H9 (cell line): ENCODE measurements around the gene ZNF770. TPM values are rescaled to one million over a fixed set of nuclear protein-coding genes. Genes with fewer than 3 reads are reported as not detected.

ENCODE experiments used
- DNase-seq: peaks from one replicate; pipeline ENCODE4 v3.0.0-alpha.2; 2017
- H2AFZ ChIP-seq: one replicate; pipeline ENCODE4 v1.6.1; 2013; ENCODE audit warnings: mild to moderate bottlenecking, low read length, control low read depth, moderate library complexity
- H2AK5ac ChIP-seq: 2 replicates; pipeline ENCODE4 v1.6.1; 2013; ENCODE audit warnings: low read length, control low read depth, mixed read lengths; ENCODE audit not compliant: insufficient read length
- H2BK120ac ChIP-seq: one replicate; pipeline ENCODE4 v1.6.1; 2013; ENCODE audit warnings: low read depth, mild to moderate bottlenecking, low read length, control low read depth, inconsistent platforms; ENCODE audit not compliant: poor library complexity, severe bottlenecking
- H2BK12ac ChIP-seq: 2 replicates; pipeline ENCODE4 v1.6.1; 2013; ENCODE audit warnings: low read length, control low read depth, mixed read lengths, low read depth; ENCODE audit not compliant: insufficient read length
- H2BK15ac ChIP-seq: 2 replicates; pipeline ENCODE4 v1.6.1; 2013; ENCODE audit warnings: low read depth, low read length, control low read depth
- H2BK20ac ChIP-seq: one replicate; pipeline ENCODE4 v1.6.1; 2013; ENCODE audit warnings: low read depth, mild to moderate bottlenecking, low read length, control low read depth, inconsistent platforms; ENCODE audit not compliant: poor library complexity, severe bottlenecking
- H2BK5ac ChIP-seq: 2 replicates; pipeline ENCODE4 v1.6.1; 2013; ENCODE audit warnings: low read length, control low read depth, mixed read lengths; ENCODE audit not compliant: insufficient read length
- H3K14ac ChIP-seq: 2 replicates; pipeline ENCODE4 v1.6.1; 2013; ENCODE audit warnings: low read length, control low read depth; ENCODE audit not compliant: insufficient read depth
- H3K18ac ChIP-seq: 2 replicates; pipeline ENCODE4 v1.6.1; 2013; ENCODE audit warnings: low read depth, mild to moderate bottlenecking, mixed read lengths, low read length, control low read depth; ENCODE audit not compliant: insufficient read length
- H3K23ac ChIP-seq: 2 replicates; pipeline ENCODE4 v1.6.1; 2013; ENCODE audit warnings: low read length, control low read depth, mixed read lengths, low read depth; ENCODE audit not compliant: insufficient read length
- H3K23me2 ChIP-seq: 2 replicates; pipeline ENCODE4 v1.6.1; 2013; ENCODE audit warnings: low read depth, mild to moderate bottlenecking, mixed read lengths, low read length, control low read depth; ENCODE audit not compliant: insufficient read length, poor library complexity, severe bottlenecking
- H3K27ac ChIP-seq: 2 replicates; pipeline ENCODE4 v1.5.1; 2013; ENCODE audit warnings: low read length, control low read depth, mixed read lengths, low read depth; ENCODE audit not compliant: insufficient read length
- H3K27me3 ChIP-seq: 2 replicates; pipeline ENCODE4 v1.6.1; 2013; ENCODE audit warnings: low read length, control low read depth, inconsistent platforms; ENCODE audit not compliant: insufficient read depth
- H3K4ac ChIP-seq: 2 replicates; pipeline ENCODE4 v1.6.1; 2013; ENCODE audit warnings: low read depth, mild to moderate bottlenecking, control low read depth, inconsistent platforms, low read length, moderate library complexity
- H3K4me1 ChIP-seq: 2 replicates; pipeline ENCODE4 v1.6.1; 2013; ENCODE audit warnings: low read length, control low read depth, inconsistent platforms; ENCODE audit not compliant: insufficient read depth
- H3K4me2 ChIP-seq: 2 replicates; pipeline ENCODE4 v1.6.1; 2013; ENCODE audit warnings: low read length, control low read depth, mixed read lengths; ENCODE audit not compliant: insufficient read length, insufficient read depth
- H3K56ac ChIP-seq: 2 replicates; pipeline ENCODE4 v1.6.1; 2013; ENCODE audit warnings: low read depth, mild to moderate bottlenecking, mixed read lengths, low read length, control low read depth; ENCODE audit not compliant: insufficient read length
- H3K79me1 ChIP-seq: 2 replicates; pipeline ENCODE4 v1.6.1; 2013; ENCODE audit warnings: low read depth, mild to moderate bottlenecking, moderate library complexity, low read length, control low read depth, inconsistent platforms; ENCODE audit not compliant: insufficient read depth, poor library complexity, severe bottlenecking
- H3K79me2 ChIP-seq: 2 replicates; pipeline ENCODE4 v1.6.1; 2013; ENCODE audit warnings: low read length, control low read depth, inconsistent platforms; ENCODE audit not compliant: insufficient read depth
- H3K9ac ChIP-seq: 2 replicates; pipeline ENCODE4 v1.6.1; 2013; ENCODE audit warnings: low read length, control low read depth, mixed read lengths; ENCODE audit not compliant: insufficient read length; ENCODE audit errors: extremely low read depth
- H3K9me3 ChIP-seq: one replicate; pipeline ENCODE4 v1.6.1; 2013; ENCODE audit warnings: low read depth, low read length, inconsistent platforms; ENCODE audit not compliant: control insufficient read depth
- H3T11ph ChIP-seq: one replicate; pipeline ENCODE4 v1.6.1; 2013; ENCODE audit warnings: mild to moderate bottlenecking, low read length, control low read depth, inconsistent platforms
- H4K20me1 ChIP-seq: one replicate; pipeline ENCODE4 v1.6.1; 2013; ENCODE audit not compliant: control insufficient read depth, insufficient read length, insufficient read depth
- H4K5ac ChIP-seq: 2 replicates; pipeline ENCODE4 v1.6.1; 2013; ENCODE audit warnings: low read depth, mild to moderate bottlenecking, mixed read lengths, low read length, control low read depth; ENCODE audit not compliant: insufficient read length
- H4K8ac ChIP-seq: replicated peaks from 2 replicates; pipeline ENCODE4 v1.6.1; 2013; ENCODE audit warnings: low read length, control low read depth, mixed read lengths, low read depth; ENCODE audit not compliant: insufficient read length
- H4K91ac ChIP-seq: 2 replicates; pipeline ENCODE4 v1.6.1; 2013; ENCODE audit warnings: low read depth, mild to moderate bottlenecking, moderate library complexity, mixed read lengths, low read length, control low read depth; ENCODE audit not compliant: insufficient read length
- H3K27ac Mint-ChIP-seq, 3 experiments: 2 replicates in 2 of 3; 3 replicates in 1 of 3; pipeline ENCODE4 v1.8.0; 2020 to 2021; ENCODE audit warnings: mixed read lengths in 3 of 3, mild to moderate bottlenecking in 1 of 3, moderate library complexity in 1 of 3
- H3K27me3 Mint-ChIP-seq: 2 replicates; pipeline ENCODE4 v1.8.0; 2021; ENCODE audit warnings: low read depth, mild to moderate bottlenecking, moderate library complexity, mixed read lengths
- H3K36me3 Mint-ChIP-seq, 3 experiments: 2 replicates in 2 of 3; 3 replicates in 1 of 3; pipeline ENCODE4 v1.8.0; 2020 to 2021; ENCODE audit warnings: low read depth in 3 of 3, mixed read lengths in 3 of 3; ENCODE audit not compliant: insufficient read depth in 1 of 3
- H3K4me1 Mint-ChIP-seq, 2 experiments: 2 replicates each; pipeline ENCODE4 v1.8.0; 2020; ENCODE audit warnings: mixed read lengths in 2 of 2
- H3K4me3 Mint-ChIP-seq, 2 experiments: 2 replicates in 1 of 2; 3 replicates in 1 of 2; pipeline ENCODE4 v1.8.0; 2020 to 2021; ENCODE audit warnings: mild to moderate bottlenecking in 2 of 2, mixed read lengths in 2 of 2, moderate library complexity in 1 of 2
- H3K9me3 Mint-ChIP-seq, 2 experiments: 2 replicates in 1 of 2; 3 replicates in 1 of 2; pipeline ENCODE4 v1.8.0; 2020; ENCODE audit warnings: mild to moderate bottlenecking in 2 of 2, mixed read lengths in 2 of 2, moderate library complexity in 1 of 2
- WGBS: extraction: QIAGEN DNeasy Blood & Tissue Kit; methylation state at CpG from one replicate; pipeline ENCODE4 v1.1.7; 2013; ENCODE audit warnings: missing lambda C conversion rate, low lambda C conversion rate, mixed read lengths; ENCODE audit not compliant: insufficient read length; ENCODE audit errors: extremely low coverage; 5-methylcytosine and 5-hydroxymethylcytosine counted together
- total RNA-seq: library from RNA; stranded (reverse); gene quantifications from 2 replicates; pipeline ENCODE4 v1.2.1, GENCODE V29; 2021
- TF ChIP-seq, protein P1 (sequence below): fragments of 200-600 bp; sonication (generic); conservative IDR thresholded peaks from 3 replicates; pipeline ENCODE4 v1.8.0; 2021; ENCODE audit warnings: antibody characterized with exemption, mild to moderate bottlenecking

The ZNF770 gene
- total RNA-seq, 1 experiment from 2014 or later: 111 TPM

DNA sequence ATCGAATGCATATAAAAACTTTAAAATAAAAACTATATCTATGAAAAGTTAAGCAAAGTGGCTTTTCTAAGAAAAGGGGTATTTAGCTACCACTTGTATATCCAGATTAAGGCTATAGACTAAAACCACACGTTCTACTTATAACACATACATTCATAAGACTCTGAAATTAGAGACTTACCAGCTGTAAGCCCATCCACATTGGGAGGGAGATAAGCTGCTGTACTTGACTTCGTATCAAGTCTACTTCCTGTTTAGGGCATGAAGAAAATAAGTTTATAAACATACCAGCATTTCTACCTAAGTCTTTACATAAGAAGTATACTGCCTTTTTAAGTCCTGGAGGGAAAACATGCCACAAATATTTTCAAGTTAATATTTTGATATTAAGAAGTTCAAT lies 46.3 kb downstream of the ZNF770 start:
- Histone ChIP-seq H2BK20ac (no peak overlapping the region), H3K27ac (no peak overlapping the region), H2AFZ (no peak overlapping the region), H4K20me1 (no peaks in the 10 kb centered on the region), H3K9ac (no peak overlapping the region), H2BK120ac (no peak overlapping the region), H2BK12ac (no peak overlapping the region), H3K79me2 (no peaks in the 10 kb centered on the region), H4K91ac (no peak overlapping the region), H2AK5ac (no peak overlapping the region), H3K4ac (no peak overlapping the region), H3K9me3 (no peaks in the 10 kb centered on the region), H3K4me2 (no peak overlapping the region), H3K79me1 (no peaks in the 10 kb centered on the region), H2BK5ac (no peak overlapping the region), H3K14ac (no peak overlapping the region), H3T11ph (no peak overlapping the region), H4K8ac (no peak overlapping the region), H3K23me2 (no peaks in the 10 kb centered on the region), H3K56ac (no peak overlapping the region), H3K18ac (no peak overlapping the region), H4K5ac (no peak overlapping the region), H3K4me1 (no peaks in the 10 kb centered on the region), H3K23ac (no peak overlapping the region), H2BK15ac (no peak overlapping the region), H3K27me3 (no peaks in the 10 kb centered on the region)
- Mint-ChIP-seq H3K4me3 (no peak overlapping the region), H3K36me3 (peaks cover 9 to 60% (median 53%) of the 10 kb centered on the region in 3 experiments), H3K4me1 (no peaks in the 10 kb centered on the region), H3K27me3 (no peaks in the 10 kb centered on the region), H3K27ac (no peak overlapping the region), H3K9me3 (no peaks in the 10 kb centered on the region; a peak in 1 of 5 replicates)
- no peak for DNase-seq
- TF ChIP-seq, protein P1, sequence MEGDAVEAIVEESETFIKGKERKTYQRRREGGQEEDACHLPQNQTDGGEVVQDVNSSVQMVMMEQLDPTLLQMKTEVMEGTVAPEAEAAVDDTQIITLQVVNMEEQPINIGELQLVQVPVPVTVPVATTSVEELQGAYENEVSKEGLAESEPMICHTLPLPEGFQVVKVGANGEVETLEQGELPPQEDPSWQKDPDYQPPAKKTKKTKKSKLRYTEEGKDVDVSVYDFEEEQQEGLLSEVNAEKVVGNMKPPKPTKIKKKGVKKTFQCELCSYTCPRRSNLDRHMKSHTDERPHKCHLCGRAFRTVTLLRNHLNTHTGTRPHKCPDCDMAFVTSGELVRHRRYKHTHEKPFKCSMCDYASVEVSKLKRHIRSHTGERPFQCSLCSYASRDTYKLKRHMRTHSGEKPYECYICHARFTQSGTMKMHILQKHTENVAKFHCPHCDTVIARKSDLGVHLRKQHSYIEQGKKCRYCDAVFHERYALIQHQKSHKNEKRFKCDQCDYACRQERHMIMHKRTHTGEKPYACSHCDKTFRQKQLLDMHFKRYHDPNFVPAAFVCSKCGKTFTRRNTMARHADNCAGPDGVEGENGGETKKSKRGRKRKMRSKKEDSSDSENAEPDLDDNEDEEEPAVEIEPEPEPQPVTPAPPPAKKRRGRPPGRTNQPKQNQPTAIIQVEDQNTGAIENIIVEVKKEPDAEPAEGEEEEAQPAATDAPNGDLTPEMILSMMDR: no peak
- no CpG with 5 or more reads among the region's 3 CpGs for WGBS
